Activated CD4-positive, alpha-beta T cell treated with anti-CD3 and anti-CD28 coated beads, Interleukin-2, amount 10 ng/mL, durations not matched to agents 24 days and 14 days (primary cell): ENCODE measurements around the gene CCDC167. TPM values are rescaled to one million over a fixed set of nuclear protein-coding genes. Genes with fewer than 3 reads are reported as not detected.
A peak's percentile ranks its signal among the peaks of the same experiment; 100 is the strongest.
"Not testable (repeated sequence)": the region's sequence is repeated elsewhere in the genome, so short reads cannot be mapped to it uniquely, and the experiment has no call there.

Experiments
- DNase-seq: peaks from one replicate; pipeline ENCODE4 v3.0.0; 2022
- H3K27ac Mint-ChIP-seq: one replicate; pipeline ENCODE4 v1.8.0; 2022; ENCODE audit warnings: mild to moderate bottlenecking, mixed read lengths
- H3K27me3 Mint-ChIP-seq: one replicate; pipeline ENCODE4 v1.8.0; 2022; ENCODE audit warnings: mixed read lengths
- H3K36me3 Mint-ChIP-seq: one replicate; pipeline ENCODE4 v1.8.0; 2022; ENCODE audit warnings: low read depth, mild to moderate bottlenecking, mixed read lengths
- H3K4me1 Mint-ChIP-seq: one replicate; pipeline ENCODE4 v1.8.0; 2021; ENCODE audit warnings: mixed read lengths
- H3K4me3 Mint-ChIP-seq: one replicate; pipeline ENCODE4 v1.8.0; 2022; ENCODE audit warnings: mild to moderate bottlenecking, moderate library complexity, mixed read lengths
- H3K9me3 Mint-ChIP-seq: one replicate; pipeline ENCODE4 v1.8.0; 2021; ENCODE audit warnings: mixed read lengths
- intact Hi-C: fragments of 100-400 bp; cut with micrococcal nuclease; formaldehyde crosslinking; loops from one replicate; pipeline ENCODE4 v1.15.1; 2023
- total RNA-seq: library from RNA; stranded (reverse); gene quantifications from 2 replicates; pipeline ENCODE4 v1.2.3, GENCODE V29; 2022

The CCDC167 gene
- total RNA-seq, 1 donor from 2014 or later, result 62.4 TPM

GRCh38 chr6:37451441-37452193 lies 48.1 kb downstream of the CCDC167 start:
- intact Hi-C loops, result loop anchor here (5.0 kb wide), 1 partner anchor 424 kb away; no protein-coding TSS in a partner anchor
- peaks cover 73% of the 10 kb centered on the region for H3K36me3 Mint-ChIP-seq
- H3K4me3 Mint-ChIP-seq, result peak overlapping the region; percentile 18
- peaks cover 22% of the 10 kb centered on the region for H3K4me1 Mint-ChIP-seq
- no peak for DNase-seq
- peak overlapping the region; percentile 72 for H3K27ac Mint-ChIP-seq
- H3K9me3 Mint-ChIP-seq, result no peaks in the 10 kb centered on the region
- H3K27me3 Mint-ChIP-seq, result no peaks in the 10 kb centered on the region

- Mint-ChIP-seq H3K4me3 (no peak overlapping the region), H3K4me1 (peaks cover 22% of the 10 kb centered on the region), H3K27me3 (no peaks in the 10 kb centered on the region), H3K27ac (no peak overlapping the region), H3K9me3 (no peaks in the 10 kb centered on the region), H3K36me3 (peaks cover 71% of the 10 kb centered on the region)
- intact Hi-C loops, result loop anchor here (5.0 kb wide), 1 partner anchor 423 kb away; no protein-coding TSS in a partner anchor
- no peak for DNase-seq
Measured at GRCh38 chr6:37449984-37450383, 49.7 kb downstream of the CCDC167 start.

GRCh38 chr6:37443216-37443542 lies 56.5 kb downstream of the CCDC167 start:
- H3K9me3 Mint-ChIP-seq, DNase-seq, H3K27me3 Mint-ChIP-seq, intact Hi-C loops: not testable (repeated sequence)
- Mint-ChIP-seq H3K4me3 (peak overlapping the region; percentile 80), H3K27ac (peak overlapping the region; percentile 86), H3K4me1 (peaks cover 19% of the 10 kb centered on the region), H3K36me3 (peaks cover 50% of the 10 kb centered on the region)

- peak overlapping the region; percentile 80 for H3K4me3 Mint-ChIP-seq
- H3K4me1 Mint-ChIP-seq, result peaks cover 22% of the 10 kb centered on the region
- DNase-seq, result no peak
- intact Hi-C loops, result no loop called here
- H3K27me3 Mint-ChIP-seq, result no peaks in the 10 kb centered on the region
- H3K36me3 Mint-ChIP-seq, result peaks cover 50% of the 10 kb centered on the region
- H3K27ac Mint-ChIP-seq, result peak overlapping the region; percentile 86
- no peaks in the 10 kb centered on the region for H3K9me3 Mint-ChIP-seq
Measured at GRCh38 chr6:37442416-37443215, 57.1 kb downstream of the CCDC167 start.

GRCh38 chr6:37441651-37442050 lies 58.0 kb downstream of the CCDC167 start:
- H3K36me3 Mint-ChIP-seq, result peaks cover 47% of the 10 kb centered on the region
- peaks cover 24% of the 10 kb centered on the region for H3K4me1 Mint-ChIP-seq
- H3K9me3 Mint-ChIP-seq, result no peaks in the 10 kb centered on the region
- intact Hi-C loops, result no loop called here
- no peak overlapping the region for H3K4me3 Mint-ChIP-seq
- H3K27me3 Mint-ChIP-seq, result no peaks in the 10 kb centered on the region
- no peak for DNase-seq
- peak overlapping the region; percentile 82 for H3K27ac Mint-ChIP-seq

GRCh38 chr6:37438930-37439329 lies 60.8 kb downstream of the CCDC167 start:
- intact Hi-C loops, result no loop called here
- Mint-ChIP-seq H3K4me3 (no peak overlapping the region), H3K27ac (peak overlapping the region; percentile 17), H3K9me3 (no peaks in the 10 kb centered on the region), H3K4me1 (peaks cover 41% of the 10 kb centered on the region), H3K36me3 (peaks cover 38% of the 10 kb centered on the region), H3K27me3 (no peaks in the 10 kb centered on the region)
- no peak for DNase-seq

- no peak for DNase-seq
- H3K9me3 Mint-ChIP-seq, result no peaks in the 10 kb centered on the region
- intact Hi-C loops, result no loop called here
- H3K4me1 Mint-ChIP-seq, result peaks cover 39% of the 10 kb centered on the region
- H3K36me3 Mint-ChIP-seq, result peaks cover 34% of the 10 kb centered on the region
- peak overlapping the region; percentile 18 for H3K4me3 Mint-ChIP-seq
- no peaks in the 10 kb centered on the region for H3K27me3 Mint-ChIP-seq
- no peak overlapping the region for H3K27ac Mint-ChIP-seq
Measured at GRCh38 chr6:37435816-37436215, 63.9 kb downstream of the CCDC167 start.

- intact Hi-C loops, result no loop called here
- Mint-ChIP-seq H3K27ac (peak overlapping the region; percentile 42), H3K4me3 (peak overlapping the region; percentile 18), H3K4me1 (peaks cover 39% of the 10 kb centered on the region), H3K36me3 (peaks cover 34% of the 10 kb centered on the region), H3K27me3 (no peaks in the 10 kb centered on the region), H3K9me3 (no peaks in the 10 kb centered on the region)
- no peak for DNase-seq
Measured at GRCh38 chr6:37435373-37435772, 64.3 kb downstream of the CCDC167 start.

- Mint-ChIP-seq H3K27me3 (peaks cover 3% of the 10 kb centered on the region), H3K4me1 (peaks cover 36% of the 10 kb centered on the region), H3K27ac (peak overlapping the region; percentile 99), H3K9me3 (peaks cover 3% of the 10 kb centered on the region), H3K4me3 (peak overlapping the region; percentile 96), H3K36me3 (peaks cover 27% of the 10 kb centered on the region)
- intact Hi-C loops, result loop anchor here (1.0 to 5.0 kb wide), 9 partner anchors 64 to 841 kb away; partner anchors contain the start of genes CCDC167, MDGA1, PIM1 and SRSF3
- DNase-seq, result peak; percentile 85
Measured at GRCh38 chr6:37433657-37434271, 65.9 kb downstream of the CCDC167 start.

Other genes starting within 250 kb of the CCDC167 start
- 17.2 and 18.7 TPM in 2 replicates for gene TBC1D22B, start 242.1 kb downstream of the CCDC167 start, total RNA-seq
- 4.1 and 6.1 TPM in 2 replicates for gene TMEM217, start 241.7 kb downstream of the CCDC167 start, total RNA-seq
- gene RNF8, start 145.9 kb downstream of the CCDC167 start, total RNA-seq, result 29.4 and 32.0 TPM in 2 replicates
- gene CMTR1, start 66.7 kb downstream of the CCDC167 start, total RNA-seq, result 56.4 and 57.1 TPM in 2 replicates
- 2.6 and 2.8 TPM in 2 replicates for gene MDGA1, start 198.0 kb upstream of the CCDC167 start, total RNA-seq